Hematopoietic multipotent progenitor cell treated with erythropoietin and hydrocortisone succinate and interleukin-3 and kit ligand, for 8 days (in vitro differentiated cells): ENCODE measurements around the gene PDE6B.
"Not testable (repeated sequence)": the region's sequence is repeated elsewhere in the genome, so short reads cannot be mapped to it uniquely, and the experiment has no call there.

ENCODE experiments used
- DNase-seq: peaks from one replicate; pipeline ENCODE4 v3.0.0-alpha.2; 2015

Gene PDE6B

DNA sequence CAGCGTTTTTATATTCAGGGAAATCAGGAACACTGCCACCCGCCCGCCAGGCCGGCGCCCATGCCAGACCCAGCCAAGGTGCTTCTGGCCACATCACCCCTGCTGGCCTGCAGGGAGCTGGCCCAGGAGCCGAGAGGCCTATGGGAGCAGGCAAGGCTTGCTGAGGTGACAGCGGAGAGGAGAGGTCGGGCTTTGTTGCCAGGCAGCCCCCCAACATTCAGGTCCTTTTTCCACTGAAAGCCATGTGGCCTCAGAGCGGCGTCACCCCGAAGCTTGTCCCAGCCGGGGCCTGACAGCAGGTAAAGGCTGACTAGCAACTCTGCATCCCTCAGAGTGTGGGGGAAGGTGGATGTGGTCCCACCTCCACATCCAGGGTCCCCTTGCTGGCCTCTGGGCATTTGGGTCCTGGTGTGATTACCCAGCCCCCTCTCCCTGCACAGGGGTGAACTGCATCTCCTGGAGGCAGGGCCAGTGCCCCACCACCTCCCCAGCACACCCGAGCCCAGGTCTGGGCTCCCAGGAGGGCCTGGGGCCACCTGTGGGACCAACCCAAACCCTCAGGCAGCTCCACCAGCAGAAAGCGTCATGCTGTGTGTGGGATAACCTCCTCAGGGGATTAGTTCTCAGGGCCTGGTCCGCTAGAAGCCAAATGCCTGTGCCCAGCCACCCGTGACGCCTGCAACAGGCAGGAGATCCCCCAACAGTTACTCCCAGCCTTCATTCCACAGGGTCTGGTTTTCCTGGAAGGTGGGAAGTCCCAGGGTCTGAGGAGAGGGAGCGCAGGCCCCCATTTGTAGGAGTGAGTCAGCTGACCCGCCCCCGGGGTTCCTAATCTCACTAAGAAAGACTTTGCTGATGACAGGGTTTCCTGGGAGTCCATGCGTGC lies at the start of gene PDE6B:
Gene PDE6B (plus strand): TSS at position 869 of the 886 bp plus-strand sequence. CDS start 54 bp downstream, outside the sequence.
- no peak for DNase-seq

DNA sequence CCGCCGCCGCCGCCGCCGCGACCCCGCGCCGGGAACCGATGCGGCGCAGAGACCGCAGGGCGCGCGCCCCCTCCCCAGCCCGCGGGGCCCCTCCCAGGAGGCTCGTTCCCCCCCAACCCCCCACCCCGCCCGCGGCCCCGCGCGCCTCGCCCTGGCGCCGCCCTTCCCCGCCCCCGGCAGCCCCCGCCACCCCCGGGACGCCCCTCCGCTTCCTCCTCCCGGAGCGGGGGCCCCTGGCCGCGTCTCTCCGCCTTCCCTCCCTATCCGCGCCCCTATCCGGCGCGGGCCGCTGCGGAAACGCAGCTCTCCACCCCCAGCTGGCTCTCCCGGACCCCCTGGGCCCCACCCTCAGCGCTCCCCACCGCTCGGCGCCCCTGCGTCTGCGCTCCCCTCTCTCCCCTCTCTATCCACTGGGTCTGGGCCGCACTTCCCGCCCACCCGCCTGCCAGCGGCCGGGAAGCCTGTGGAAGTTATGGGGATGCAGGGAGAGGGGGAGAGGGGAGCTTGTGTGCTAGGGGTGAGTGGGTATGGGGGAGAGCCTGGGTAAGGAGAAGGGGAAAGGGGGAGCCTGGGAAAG lies 49.0 kb upstream of the PDE6B start, which contains the start of gene TMEM271:
Gene TMEM271 (minus strand): TSS at position 51 of the 577 bp plus-strand sequence. CDS start 233 bp downstream, outside the sequence.
- no peak for DNase-seq

DNA sequence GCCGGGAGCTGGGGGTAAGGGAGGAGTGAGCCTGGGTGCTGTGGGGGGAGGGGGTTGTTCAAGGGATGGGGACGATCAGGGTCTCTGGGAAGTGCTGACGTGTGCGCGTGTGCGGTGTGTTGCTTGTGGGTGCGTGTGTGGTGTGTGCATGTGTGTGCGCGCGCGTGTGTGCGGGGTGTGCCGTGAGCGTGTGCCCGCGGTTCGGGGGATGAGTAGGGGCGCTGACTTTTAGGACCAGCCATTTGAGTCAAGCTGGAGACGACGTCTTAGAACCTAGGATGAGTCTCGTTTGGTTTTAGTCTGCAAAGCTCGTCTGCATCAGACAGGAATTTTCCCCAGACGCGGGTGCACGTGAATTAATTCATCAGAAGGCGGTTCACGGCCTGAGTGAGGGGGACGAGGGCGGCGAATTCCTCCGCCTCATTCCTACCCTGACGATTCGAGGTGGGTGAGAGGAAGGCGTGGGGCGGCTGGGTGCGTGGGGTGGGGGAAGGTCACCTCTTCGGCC lies 48.3 kb upstream of the PDE6B start:
- DNase-seq, result no peak

DNA sequence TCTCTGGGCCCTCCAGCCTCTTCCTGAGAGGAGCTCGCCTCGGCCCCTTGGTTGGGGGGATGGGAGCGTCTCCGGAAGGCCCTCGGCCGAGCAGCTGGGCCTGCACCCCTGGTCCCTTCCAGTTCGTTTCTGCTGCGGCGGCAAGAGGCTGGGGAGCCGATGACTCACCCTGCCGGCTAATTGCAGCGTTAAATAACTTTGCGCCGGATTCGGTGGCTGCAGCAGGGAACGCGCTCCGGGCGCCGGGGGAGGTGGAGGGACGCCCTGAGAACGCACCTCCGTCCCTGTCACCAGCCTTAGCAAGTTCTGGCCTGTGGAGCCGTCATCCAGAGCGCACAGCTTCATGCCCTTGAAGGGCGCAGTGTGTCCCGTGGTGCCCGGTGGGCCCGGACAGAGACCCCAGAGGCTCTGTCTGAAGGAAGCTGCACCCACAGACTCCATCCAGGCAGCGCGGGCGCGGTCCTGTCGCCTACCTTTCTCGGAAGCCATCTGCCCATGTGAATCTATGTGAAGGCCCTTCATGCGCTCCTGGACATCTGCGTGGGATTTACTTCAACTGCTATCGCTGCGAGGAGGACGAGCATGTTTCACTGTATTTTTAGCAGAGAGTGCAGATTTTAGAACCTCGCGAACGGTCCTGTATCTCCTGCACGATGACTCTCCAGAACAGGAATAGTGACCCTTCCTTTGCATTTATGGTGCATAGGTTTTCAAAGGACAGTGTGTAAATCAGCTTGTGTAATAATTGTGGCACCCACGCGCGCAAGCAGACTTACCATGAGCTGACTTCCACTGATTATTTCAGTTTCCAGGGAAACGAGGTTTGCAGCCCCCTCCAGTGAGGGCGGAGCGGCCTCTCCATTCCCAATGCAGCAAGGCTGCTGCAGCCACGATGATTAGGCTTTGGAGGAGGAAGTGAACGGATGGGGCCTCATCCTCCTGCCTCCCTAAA lies 47.6 kb upstream of the PDE6B start:
- peak; percentile 3 for DNase-seq

DNA sequence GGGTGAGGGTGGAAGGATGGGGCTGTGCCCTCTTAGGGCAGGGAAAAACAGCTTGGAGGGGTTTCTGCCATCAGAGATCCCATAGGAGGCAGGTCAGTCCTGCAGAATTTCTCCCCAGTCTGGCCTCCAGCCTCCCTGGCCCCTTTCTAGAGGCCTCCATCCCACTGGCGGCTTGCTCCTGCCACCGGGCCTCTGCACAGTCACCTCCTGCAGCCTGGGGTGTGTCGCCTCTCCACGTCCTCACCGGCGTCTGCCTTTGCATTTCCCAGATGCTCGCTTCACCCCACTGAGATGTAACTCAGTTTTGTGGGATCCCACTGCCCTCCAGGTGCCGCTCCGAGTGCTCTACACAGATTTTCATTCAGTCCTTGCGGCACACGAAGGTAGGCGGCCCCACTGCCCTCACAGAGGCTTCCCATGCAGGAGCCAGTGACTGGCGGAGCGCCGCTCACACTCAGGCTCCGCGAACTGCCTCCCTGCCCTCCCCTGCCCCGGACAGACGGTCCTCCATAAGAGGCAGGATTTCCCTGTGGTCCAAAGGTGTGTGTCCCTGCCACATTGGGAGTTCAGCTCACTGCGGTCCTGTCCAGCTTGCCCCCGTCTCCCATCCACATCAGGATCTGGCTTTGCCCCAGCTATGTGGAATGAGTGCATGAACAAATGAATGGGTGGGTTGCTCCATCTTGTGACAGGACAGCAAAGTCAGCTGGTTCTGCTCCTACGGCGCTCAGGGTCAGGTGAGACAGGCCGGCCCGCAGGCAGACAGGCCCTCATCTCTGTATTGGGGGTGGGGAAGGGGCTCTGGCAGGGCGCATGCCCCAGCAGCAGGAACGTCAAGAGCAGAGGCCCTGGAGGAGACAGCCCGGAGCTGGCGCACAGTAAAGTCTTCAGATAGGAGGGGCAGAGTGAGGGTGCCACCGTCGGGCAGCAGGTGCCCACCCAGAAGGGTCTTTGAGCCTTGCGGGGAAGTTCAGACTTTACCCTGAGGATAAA lies 46.6 kb upstream of the PDE6B start:
- no peak for DNase-seq

DNA sequence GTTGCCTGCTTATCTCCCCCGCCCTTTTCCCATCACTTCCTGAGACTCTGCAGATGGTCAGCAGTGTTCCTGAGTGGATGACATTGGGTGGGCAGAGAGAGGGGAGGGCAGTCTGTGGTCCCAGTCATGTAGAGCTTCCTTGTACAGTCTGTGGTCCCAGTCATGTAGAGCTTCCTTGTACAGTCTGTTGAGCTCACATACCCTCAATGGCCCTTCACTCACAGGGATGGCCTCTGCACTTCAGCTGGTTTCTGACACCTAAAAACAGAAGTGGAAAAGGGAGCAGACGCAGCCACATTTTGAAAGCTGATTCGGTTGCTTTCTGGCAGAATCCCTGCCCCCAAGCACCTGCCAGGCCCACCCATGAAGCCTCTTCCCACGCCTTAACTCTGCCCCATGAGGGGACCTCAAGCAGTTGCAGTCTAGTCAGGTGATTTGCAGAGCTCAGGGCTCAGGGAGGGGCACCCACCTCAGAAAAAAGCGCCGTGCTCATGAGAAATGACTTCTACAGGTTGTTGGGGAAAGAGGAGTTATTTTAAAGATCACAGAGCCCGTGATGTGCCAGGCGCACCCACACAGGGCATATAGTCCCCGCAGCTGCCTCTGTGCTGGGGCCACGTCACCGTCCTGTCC lies 45.7 kb upstream of the PDE6B start:
- DNase-seq, result no peak

DNA sequence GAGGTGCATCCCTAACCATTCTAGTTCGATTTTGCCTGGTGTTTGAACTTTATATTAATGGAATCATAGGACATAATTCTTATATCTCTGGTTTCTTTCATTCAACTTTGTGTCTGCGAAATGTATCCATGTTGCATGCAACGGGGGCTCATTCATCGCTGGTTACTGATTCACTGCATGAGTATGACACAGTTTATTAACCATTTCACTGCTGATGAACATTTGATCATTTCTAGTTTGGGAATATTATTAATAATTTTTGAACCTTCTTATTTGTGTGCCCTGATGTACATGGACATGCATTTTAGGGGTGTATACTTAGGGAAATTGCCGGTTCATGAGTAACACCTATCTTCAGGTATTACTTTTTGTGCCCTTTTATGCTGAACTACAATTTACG lies 44.2 kb upstream of the PDE6B start:
- no peak for DNase-seq

DNA sequence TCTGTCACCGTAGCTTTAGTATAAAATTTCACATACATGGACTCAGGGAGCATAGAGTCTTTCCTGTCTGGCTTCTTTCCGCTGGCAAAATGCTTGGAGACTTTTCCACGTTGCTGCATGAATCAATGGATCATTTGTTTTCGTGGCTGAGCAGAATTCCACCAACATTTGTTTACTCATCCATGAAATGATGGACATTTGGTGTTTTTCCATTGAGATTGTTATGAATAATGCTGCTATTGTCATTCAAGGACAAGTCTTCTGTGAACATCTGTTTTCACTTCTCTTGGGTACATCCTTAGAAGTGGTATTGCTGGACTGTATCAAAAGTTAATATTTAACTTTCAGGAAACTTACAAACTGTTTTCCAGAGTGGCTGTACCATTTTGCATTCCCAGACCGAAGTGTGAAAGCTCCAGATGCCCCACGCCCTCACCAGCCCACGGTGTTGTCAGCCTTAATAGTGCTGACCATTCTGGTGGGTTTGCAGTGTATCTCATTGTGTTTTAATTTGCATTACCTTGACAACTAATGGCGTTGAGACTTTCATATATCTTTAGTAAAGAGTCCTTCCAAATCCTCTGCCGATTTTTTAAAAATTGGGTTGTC lies 43.5 kb upstream of the PDE6B start:
- no peak for DNase-seq

DNA sequence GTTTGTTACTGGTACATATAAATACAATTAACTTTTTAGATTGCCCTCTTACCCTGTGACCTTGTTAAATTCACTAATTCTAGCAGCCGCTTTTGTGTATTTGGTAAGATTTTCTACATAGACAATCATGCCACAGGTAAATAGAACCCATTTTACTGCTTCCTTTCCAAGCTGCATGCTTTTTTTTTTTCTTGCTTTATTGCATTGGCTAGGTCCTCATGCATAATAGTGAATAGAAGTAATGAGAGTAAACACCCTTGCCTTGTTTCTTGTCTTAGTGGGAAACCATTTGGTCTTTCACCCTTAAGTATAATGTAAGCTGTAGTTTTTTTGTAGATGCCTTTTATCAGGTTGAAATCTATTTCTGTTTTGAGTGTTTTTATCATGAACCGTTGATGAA lies 41.6 kb upstream of the PDE6B start:
- no peak for DNase-seq

DNA sequence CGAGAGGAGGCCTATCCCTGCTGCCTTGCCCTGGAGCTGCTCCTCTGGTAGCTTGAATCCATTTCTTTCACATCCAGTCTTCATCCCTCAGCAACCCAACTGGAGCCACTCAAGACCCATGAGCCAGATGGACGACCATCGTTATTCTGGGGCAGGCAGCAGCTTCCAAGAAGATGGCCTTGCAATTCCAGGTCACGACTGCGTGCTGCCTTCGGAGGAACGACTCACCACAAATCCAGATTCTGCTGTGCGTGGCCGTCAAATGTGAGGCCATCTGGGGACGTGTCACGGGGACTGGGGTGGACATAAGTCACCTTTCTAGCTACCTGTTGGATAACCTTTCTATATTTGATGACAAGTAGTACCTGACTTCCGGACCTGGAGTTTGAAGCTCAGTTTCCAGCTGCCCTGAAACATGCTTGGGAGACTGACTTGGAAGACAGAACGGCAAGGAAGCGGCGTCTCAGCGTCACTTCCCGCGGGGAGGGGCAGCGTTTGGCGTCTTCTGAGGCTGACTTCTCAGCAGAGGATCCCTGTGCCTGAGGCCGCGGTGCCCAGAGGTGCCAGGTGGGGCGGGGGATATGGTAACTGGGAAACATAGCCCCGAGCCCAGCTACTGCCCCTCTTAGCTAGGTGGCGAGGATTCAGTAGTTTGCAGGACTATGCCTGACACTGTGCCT lies 37.6 kb upstream of the PDE6B start:
- no peak for DNase-seq

DNA sequence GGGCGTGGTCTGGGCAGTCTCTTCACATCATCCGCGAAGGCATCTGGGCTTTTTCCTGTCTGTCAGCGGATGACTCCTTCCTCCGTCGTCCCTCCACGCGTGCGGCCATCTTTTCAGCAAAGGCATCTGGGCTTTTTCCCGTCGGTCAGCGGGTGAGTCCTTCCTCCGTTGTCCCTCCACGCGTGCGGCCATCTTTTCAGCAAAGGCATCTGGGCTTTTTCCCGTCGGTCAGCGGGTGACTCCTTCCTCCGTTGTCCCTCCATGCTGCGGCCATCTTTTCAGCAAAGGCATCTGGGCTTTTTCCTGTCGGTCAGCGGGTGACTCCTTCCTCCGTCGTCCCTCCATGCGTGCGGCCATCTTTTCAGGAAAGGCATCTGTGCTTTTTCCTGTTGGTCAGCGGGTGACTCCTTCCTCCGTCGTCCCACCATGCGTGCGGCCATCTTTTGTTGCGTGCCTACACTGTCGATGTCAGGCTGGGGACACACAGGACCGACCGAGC lies 37.0 kb upstream of the PDE6B start:
- DNase-seq, result no peak

DNA sequence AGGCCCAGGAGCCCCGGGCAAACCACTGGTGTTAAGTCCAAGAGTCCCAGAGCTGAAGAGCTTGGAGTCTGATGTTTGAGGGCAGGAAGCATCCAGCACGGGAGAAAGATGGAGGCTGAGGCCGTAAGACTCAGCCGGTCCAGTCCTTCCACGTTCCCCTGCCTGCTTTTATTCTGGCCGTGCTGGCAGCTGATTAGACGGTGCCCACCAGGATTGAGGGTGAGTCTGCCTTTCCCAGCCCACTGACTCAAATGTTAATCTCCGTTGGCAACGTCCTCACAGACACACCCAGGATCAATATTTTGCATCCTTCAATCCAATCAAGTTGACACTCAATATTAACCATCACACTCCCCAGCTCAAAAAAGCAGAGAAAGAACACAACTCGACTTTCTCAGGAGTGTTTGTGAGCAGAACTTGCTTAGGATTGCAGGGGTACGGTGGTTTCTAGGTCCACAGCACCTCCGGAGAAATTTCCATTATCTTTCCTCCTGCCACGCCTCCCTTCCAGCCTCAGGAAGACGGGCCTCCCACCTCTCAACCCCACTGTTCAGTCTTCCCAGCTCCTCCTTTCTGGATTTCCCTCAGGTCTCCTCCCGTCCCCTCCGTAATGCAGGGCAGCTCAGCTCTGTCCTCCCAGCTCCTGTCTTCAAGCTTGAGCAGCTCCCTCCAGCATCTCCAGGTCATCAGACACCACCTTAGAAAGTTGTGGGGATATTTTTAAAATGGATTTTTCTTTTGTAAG lies 36.0 kb upstream of the PDE6B start:
- DNase-seq, result no peak

DNA sequence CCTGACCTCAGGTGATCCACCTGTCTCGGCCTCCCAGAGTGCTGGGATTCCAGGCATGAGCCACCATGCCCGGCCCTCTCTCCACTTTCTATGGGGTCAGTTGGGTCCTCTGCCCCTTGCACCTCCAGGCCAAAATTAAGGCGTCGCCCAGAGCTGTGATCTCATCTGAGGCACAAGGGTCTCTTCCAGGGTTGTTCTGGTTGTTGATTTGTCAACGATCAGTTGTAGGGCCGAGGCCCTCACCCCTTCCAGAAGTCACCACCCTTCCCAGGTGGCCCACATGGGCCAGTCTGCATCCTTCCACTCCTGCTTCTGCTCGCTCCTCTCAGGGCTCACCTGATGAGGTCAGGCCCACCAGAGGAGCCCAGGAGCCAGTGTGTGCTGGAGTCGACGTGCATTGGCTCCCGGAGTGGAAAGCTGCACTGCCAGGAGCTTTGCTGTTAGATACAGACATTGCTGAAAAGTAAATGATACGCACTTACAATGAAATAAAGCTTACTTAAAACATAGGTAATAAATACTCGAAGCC lies 35.0 kb upstream of the PDE6B start:
- no peak for DNase-seq

DNA sequence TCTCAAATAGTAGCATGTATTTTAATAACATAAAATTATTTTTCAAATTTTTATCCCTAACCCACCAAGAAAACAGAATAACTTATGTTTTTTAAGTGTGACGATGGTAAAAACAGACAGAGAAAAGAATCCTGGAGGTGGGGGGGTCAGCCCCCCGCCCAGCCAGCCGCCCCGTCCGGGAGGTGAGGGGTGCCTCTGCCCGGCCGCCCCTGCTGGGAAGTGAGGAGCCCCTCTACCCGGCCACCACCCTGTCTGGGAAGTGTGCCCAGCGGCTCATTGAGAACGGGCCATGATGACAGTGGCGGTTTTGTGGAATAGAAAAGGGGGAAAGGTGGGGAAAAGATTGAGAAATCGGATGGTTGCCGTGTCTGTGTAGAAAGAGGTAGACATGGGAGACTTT lies 33.2 kb upstream of the PDE6B start:
- DNase-seq, result not testable (repeated sequence)

DNA sequence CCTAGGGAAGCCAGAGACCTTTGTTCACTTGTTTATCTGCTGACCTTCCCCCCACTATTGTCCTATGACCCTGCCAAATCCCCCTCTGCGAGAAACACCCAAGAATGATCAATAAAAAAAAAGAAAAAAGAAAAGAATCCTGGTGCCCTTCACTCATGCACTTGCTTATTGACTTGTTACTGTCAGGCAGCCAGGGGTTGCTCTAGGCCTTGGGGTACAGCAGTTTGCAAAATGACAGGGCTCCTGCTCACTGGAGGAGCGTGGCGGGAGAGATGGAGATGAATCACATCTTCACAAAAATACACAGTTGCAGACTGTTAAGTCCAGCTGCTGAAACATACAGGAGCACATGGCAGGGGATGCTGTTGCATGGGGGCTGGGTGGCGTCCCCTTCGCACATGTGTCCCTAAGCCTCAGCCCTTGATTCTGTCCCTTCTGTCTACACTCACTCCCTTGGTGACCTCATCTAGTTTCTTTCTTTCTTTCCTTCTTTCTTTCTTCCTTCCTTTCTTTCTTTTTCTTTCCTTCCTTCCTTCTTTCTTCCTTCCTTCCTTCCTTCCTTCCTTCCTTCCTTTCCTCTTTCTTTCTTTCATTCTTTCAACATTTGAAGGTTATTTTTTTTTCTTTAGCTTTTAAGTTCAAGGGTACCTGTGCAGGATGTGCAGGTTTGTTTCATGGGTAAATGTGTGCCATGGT lies 32.4 kb upstream of the PDE6B start:
- no peak for DNase-seq

DNA sequence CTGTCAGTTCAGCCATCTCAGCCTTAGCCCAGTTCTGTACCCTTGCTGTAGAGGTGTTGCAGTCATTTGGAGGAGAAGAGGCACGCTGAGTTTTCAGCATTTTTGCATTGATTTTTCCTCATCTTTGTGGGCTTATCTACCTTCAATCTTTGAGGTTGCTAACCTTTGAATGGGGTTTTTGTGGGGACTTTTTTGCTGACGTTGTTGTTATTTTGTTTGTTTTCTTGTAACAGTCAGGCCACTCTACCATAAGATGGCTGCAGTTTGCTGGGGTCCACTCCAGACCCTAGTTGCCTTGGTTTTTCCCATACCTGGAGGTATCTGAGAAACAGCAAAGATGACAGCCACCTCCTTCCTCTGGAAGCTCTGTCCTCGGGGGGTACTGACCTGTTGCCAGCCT lies 26.4 kb upstream of the PDE6B start:
- no peak for DNase-seq

DNA sequence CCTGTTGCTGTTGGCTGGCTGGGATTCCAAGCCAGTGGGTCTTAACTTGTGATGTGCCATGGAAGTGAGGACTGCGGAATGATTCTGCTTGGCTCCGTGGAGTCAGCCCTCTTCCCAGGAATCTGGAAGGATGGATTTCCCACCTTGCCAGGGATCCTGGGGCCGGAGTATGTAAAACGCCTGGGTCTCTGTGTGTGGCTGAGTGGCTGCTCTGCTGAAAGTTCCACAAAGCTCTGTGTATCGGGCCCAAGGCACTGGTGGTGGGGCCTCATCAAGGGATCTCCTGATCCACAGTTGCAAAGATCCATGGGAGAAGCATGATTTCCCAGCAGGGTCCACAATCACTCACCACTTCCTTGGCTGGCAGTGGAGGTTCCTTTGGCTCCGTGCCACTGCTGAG lies 25.2 kb upstream of the PDE6B start:
- DNase-seq, result no peak

DNA sequence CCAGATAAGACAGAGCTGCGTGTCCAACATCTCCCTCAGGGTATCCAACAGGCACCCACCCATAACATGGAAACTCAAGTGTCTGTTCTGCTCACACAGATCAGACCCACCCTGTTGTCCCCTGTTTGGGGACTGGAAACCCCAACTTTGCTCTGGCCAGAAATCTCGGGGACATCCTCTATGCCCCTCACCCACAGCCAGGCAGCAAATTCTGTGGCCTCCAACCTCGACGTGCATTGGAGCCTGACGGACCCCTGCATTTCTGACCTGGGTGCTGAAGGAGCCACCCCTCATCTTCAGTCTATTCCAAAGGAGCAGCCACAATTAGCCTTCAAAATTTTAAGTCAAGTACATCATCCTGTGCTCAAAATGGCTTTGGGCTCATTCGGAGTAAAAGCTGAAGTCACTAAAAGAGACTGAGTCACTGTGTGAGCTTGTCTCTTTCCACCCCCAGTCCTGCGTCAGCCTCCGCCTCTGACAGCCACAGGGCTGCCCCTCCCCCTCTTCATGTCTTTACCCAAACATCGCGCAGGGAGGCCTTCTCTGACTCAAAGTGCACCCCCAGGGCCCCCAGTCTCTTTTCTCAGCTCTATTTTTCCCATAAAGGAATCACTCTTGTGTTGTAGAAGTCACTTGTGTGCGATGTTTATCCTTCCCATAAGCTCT lies 24.4 kb upstream of the PDE6B start:
- no peak for DNase-seq
